ENCODE data around the gene PCED1B.
"Not testable (repeated sequence)": the region's sequence is repeated elsewhere in the genome, so short reads cannot be mapped to it uniquely, and the experiment has no call there.

PCED1B gene

DNA sequence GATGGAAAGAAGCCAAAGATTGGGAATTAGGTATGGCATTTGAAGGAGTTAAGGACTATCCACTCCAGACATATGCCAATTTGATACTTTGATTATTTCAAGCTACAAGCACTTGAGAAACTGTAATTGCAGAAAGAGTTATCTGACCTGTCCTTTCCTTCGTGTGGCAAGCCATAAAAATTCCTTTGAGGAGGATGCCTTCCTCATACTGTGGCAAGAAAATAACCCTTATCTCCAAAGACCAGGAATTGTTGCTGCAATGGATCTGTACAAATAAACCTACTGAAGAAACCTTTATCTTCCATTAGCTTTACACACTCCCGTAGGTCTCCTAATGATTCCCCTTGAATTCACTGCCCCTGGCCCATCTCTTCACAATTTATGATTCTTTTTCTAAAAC is 165.4 kb downstream of the PCED1B start:
- no peak for DNase-seq

DNA sequence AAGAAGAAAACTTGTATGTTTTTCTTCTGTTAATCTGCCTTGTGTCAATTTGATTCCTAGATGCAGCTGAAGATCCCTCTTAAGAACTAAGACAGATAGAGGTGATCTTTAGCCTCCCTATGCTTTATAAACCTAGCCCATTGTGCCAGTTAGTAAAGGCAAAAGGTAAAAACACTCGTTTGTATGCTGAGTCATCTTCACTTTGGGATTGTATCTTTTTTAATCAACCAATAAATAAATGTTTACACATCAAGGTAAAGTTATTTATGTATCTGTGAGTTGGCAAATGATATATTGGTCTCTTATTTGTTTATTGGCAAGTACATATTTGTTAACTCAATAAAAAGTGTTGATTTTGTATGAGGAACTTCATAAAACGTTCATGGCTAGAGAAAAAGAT is 166.2 kb downstream of the PCED1B start:
- no peak for DNase-seq

DNA sequence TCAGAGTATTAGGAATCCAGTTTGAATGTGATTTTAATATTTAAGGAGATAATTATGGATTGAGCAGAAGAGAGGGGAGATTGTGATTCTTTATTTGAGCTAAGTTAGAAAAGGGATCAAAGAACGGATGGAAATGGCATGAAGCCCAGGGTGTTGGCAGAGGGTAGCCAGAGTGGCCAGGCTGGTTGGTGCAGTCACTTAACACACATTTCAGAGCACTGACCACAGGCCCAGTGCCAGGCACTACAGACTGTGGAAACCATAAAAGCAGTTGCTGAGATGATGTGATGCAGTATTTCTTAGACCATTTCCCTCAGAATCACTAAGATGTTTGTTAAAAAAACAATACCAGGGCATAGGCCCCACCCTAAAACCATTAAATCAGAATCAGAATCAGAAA is 168.0 kb downstream of the PCED1B start:
- DNase-seq = no peak

DNA sequence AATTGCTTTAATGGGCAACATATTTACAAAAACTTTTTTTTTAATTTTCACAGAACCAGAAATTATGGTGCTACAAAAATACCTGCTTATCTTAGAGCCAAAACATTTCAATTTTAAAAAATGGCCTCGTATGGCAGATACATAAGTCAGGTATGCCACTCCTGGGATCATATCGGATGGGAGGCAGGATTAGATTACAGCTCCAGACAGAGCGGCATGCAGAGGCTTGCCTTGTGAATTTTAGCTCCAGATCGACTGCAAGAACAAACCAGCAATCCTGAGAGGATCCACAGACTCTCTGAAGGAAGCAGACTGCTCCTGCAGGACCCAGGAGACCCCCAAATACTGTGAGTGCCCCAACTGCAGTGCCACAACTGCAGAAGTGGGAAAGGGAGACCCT is 169.7 kb downstream of the PCED1B start:
- no peak for DNase-seq

DNA sequence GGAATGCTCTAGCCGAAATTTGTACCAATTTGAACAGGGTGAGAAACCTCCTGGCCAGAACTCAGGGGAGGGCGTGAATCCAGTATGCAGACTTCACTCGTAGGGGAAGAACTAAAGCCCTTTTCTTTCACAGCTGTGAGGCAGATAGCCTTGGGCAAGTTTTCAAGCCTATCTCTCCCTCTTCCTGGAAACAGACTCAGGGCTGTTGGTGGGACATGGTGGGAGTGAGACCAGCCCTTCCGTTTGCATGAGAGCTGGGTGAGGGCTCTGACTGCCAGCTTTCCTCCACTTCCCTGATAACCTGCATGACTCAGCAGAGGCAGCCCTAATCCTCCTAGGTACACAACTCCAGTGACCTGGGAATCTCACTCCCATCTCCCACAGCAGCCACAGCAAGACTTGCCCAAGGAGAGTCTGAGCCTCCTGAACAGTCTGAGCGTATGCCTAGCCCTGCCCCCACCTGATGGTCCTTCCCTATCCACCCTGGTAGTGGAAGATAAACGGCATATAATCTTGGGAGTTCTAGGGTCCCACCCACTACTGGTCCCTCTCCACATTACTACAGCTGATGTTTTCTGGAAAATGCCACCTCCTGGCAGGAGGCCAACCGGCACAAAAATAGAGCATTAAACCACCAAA is 170.4 kb downstream of the PCED1B start:
- no peak for DNase-seq

DNA sequence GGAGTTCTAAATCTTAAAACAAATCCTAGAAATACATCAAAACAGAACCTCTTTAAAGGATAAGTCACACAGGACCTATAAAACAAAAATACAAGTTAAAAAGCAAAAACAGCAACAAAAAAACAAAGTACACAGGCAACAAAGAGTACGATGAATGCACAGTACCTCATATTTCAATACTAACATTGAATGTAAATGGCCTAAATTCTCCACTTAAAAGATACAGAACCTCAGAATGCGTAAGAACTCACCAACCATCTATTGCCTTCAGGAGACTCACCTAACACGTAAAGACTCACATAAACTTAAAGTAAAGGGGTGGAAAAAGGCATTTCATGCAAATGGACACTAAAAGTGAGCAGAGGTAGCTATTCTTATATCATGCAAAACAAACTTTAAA is 172.5 kb downstream of the PCED1B start:
- DNase-seq = no peak

DNA sequence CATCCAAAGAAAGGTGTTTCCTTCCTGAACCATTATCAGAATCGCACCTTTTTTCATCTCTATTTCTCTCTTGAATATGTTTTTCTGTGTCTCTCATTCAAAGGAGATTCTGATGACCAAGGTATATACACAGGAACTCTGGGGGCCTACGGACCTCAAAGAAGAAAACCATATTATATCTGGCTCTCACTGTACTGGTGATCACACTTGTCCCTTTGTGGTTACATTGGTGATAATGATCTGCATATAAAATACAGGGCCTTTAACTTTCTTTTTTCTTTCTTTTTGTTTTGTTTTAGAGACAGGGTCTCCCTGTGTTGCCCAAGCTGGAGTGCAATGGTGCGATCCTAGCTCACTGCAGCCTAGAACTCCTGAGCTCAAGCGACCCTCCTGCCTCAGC is 185.5 kb downstream of the PCED1B start:
- DNase-seq = no peak

DNA sequence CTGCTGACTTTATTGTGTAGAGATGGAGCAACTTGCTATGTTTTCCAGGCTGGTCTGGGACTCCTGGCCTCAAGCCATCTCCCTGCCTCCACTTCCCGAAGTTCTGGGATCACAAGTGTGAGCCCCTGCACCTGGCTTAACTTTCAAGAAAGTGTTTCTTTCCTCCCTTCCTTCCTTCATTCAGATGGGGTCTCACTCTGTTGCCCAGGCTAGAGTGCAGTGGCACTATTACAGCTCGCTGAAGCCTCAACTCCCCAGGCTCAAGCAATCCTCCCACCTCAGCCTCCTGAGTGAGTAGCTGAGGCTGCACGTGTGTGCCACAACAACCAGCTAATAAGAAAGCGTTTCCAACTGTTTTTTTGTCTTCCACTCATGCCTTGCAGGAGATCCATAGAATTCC is 186.0 kb downstream of the PCED1B start:
- no peak for DNase-seq

DNA sequence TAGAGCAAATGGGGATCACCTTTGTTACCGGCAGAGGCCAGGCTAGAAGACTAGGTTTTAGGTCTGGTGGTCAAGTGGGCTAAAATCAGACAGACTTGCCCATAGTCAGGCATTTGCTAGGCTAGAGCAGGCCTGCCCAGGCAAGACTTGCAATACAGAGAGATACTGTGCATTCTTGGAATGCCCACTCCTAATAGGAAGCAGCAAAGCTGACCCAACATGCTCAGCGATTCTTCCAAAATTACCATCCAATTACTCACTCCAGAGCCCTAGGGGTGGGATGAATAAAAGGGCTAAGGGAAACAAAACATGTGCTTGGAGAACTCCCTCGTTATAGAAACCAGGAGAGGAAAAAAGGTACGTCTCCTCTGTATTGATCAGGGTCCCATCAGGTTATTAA is 188.2 kb downstream of the PCED1B start:
- no peak for DNase-seq

DNA sequence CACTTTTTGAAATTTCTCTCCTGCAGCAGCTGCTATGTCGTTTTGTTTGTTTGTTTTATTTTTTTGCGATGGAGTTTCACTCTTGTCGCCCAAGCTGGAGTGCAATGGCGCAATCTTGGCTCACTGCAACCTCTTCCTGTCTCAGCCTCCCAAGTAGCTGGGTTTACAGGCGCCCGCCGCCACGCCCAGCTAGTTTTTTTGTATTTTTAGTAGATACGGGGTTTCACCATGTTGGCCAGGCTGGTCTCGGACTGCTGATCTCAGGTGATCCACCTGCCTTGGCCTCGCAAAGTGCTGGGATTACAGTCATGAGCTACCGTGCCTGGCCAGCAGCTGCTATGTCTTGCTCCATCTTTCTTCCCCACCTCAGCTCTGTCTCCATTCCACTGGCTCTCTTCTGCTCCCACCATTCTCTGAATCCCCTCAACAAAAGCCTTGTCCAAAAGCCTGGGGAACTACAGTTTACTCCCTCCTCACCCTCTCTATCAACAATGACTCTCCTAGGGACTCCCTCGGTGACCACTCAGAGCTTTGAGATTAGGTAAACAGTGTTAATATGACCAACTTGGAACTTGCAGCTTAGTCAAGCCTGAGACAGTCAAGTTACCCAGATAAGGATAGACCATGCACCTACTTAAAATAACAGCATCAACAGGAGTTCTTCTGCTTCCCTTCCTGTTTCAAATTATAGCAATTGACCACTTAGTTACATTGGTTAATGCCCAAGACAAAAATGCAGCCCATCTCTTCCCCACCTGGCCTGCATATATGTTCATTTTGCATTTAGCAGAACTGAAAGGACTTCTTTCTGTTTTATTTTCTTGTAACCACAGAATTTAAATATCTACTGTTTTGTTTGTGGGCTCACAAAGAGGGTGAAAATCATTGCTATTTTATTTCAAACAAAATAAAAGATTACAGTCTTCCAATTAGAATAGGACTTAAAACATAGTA is 189.4 kb downstream of the PCED1B start:
- no peak for DNase-seq

DNA sequence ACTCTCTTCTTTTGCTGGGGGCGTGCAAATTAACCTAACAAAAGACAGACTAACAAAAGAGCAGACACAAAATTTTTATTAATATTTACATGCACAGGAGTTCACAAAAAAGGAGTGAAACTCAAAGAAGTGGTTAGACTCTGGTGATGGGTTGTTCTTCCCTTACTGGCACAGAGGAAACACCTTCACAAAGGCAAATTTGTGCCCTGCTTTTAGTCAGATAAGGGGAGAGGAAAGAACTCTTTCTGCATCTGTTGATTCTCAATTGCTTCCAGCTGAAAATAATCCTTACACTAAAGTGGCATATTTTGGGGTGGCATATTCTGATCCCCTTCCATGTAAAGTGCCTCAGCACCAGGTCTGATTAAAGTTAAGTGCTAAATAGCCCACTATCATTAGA is 190.5 kb downstream of the PCED1B start:
- DNase-seq = no peak

DNA sequence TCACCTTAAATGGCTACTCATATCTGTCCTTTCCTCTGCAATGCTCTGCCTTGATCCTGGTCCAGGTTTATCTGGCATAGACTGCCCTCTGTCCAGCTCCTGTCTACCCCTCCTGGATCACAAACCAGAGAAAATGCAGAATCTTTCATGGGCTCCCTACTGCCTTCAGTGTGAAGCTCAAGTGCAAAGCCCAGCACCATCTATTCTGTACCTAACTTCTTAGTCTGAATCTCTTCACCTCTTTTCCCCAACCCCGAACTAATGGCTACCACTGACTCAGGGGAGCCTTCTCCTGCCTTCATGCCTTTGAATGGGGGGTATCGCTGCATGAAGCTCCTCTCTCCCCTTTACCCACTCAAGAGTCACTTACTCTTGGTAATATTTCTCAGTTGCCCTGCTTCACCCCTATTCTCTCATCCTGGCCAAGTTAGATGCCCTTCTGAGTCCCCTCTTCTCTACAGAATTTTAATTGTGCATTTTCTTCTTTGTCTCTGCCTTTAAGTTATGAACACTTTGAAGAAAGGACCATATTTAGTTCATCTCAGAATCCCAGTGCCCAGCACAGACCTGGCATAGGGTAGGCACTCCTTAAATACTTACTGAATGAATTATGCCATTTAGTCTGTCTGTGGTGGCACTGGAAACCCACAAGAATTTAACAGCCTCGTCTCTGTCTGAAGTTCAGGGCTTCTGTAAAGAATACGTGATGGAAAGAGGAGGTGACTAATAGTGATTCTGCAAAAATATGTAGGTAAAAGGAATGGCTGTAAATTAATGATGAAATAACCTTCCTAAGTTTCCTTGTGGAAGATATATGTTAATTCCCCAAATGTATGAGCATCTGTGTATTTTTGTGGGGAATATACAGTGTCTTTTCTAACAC is 191.6 kb downstream of the PCED1B start:
- DNase-seq = no peak

DNA sequence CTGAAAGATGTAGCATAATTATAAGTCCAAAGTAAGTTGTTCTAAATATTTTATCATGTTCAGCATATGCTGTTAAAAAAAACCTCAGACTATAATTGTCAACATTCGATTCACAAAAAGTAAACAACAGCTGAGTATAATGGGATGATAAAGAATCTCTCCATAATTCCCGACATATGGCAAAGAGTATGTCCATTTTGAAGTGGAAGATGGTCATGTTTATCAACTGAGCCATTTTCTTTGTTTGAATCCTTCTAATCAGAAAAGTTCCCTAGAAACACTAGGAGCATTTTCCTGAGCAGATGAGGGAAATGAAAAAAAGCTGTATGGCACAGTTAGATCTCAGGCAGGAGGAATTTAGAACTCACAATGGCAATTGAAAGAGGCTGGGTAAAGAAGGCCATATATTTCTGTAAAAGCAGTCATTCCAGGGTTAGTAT is 192.4 kb downstream of the PCED1B start:
- DNase-seq = no peak

DNA sequence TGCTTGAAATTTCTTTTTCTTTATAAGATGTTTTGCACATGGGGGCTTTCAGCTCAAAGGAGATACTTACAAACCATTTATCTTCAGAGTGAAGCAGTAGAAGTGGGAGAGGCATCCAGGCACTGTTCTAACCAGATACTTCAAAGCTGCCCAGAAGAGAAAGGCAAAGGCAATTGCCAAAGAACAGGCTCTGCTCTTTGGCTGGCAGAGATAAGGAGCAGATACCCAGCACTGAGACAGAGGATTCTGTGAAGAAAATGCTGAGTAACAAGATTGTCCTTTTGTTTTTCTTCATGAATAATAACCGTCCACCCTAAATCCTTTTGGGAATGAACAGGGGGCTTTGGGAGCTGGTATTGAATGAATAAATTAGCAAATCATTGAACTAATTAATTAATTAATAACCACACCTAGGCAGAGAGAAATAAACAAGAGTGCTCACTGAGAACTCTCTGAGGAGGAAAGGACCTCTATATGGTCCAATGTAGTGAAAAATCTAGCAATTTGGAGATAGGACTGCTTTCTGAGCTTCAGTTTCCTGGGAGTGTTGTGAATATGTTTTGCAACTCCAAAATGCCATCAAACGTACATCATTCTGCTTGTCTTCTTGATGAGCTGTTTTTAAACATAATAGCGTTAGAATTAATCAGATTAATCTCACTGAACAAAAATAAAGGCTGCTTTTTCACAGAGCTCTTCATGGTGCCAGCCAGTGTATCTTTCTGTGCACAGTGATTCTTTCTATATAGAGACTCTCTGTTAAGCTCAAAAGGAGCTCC is 193.2 kb downstream of the PCED1B start:
- no peak for DNase-seq

DNA sequence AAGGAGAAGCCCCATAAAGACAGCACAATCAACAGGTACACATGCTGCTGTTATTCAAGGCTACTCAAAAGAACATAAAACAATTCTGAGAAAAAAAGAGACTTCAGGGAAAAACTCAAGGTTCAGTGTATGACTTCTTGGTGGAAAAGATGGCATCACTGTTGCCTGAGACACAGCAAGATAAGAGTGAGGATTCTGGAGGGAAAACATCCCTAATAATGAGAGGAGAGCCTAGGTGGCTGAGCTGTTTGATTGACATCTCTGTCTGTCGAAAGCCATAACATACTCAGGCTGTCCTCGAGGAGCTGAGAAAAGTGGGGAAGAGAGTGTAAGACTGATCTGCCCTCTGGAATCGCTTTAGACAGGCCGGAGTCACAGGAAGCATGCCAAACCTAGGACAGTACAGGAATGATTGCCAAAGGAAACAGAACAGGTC is 193.8 kb downstream of the PCED1B start:
- no peak for DNase-seq

DNA sequence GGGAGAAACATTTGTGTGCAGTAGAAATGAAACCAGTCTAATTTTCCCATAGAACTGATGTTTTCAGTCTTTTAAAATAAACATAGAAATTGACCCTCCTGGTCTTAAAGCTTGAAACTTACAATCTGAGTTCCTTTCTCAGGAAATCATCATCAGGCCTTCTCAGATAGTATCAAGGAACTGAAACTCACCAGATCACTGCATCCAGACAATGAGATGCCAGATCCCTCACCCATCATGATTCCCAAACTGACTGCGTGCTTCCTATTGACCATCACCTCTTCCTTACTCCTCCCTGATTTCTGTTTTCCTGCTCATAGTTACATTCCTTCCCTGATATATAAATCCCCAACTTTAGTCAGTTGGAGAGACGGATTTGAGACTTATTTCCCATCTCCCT is 195.3 kb downstream of the PCED1B start:
- no peak for DNase-seq

DNA sequence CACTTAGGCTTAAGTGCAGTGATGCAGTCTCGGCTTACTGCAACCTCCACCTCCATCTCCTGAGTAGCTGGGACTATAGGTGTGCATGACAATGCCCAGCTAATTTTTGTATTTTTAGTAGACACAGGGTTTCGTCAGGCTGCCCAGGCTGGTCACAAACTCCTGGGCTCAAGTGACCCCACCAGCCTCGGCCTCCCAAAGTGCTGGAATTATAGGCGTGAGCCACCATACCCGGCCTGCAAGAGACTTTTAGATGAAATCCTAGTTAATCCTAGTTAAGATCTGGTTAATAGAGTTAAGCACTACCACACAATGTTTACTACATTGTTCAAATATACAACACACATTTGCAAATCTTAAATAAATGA is 196.8 kb downstream of the PCED1B start:
- DNase-seq = no peak

DNA sequence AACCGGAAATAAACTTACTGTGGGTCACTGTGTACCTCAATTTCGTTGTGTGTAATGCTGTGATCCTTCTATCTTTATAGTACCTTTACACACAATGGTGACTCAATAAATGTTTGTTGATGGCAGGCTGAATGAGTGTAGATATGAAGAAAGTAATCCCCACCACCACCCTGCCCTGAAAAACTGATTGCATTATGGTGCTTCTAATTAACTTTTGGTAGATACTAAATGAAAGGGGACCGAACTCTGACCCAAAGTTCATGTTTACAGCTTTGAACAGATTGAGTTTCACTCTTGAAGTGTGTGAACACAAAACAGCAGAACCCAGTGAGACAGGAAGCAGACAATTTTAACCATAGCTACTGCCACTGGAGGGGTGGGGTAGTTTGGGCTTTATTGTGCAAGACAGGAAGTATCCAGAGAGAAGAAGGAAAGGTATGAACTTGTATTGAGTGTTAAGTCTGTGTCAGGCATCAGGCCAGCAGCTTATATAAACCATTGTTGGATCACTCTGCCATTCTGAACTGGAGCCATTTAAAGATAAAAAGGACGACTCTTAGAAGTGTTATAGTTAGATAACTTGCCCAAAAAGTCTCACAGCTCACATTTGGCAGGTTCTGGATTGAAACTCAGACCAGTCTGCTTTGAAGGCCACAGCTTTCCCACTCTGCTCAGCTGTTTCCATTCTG is 197.3 kb downstream of the PCED1B start:
- peak; percentile 81 for DNase-seq

DNA sequence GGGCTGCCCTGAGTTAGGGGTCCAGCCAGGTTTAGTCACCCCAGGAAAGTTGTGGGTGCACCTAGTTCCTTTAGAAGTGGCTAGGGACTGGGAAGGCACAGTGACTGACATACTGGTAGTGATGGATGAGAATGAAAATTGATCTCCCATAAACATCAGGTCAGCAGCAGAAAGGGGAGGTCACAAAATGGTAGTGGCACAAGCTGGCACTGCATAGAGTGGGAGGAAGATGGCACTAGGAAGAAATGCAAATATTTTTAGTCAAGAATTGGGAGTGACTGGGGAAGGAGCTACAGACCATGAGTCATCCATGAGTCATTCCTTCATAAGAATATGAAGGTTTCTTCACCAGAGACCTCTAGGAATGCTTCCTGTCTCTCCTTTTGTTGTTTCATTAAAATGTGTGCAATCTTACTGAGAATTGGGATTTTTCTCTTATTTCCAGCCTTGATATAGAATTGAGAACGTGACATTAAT is 198.6 kb downstream of the PCED1B start:
- no peak for DNase-seq

DNA sequence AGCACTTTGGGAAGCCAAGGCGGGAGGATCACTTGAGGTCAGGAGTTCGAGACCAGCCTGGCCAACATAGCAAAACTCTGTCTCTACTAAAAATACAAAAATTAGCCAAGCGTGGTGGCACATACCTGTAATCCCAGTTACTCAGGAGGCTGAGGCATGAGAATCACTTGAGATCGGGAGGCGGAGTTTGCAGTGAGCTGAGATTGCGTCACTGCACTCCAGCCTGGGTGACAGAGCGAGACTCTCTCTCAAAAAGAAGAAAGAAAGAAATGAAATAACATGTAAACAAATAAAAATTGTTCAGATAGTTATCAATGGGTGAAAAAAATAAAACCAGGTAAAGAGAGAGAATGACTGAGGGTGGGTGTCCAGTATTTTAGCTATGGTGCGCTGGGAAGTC is 200.3 kb downstream of the PCED1B start:
- DNase-seq = not testable (repeated sequence)

DNA sequence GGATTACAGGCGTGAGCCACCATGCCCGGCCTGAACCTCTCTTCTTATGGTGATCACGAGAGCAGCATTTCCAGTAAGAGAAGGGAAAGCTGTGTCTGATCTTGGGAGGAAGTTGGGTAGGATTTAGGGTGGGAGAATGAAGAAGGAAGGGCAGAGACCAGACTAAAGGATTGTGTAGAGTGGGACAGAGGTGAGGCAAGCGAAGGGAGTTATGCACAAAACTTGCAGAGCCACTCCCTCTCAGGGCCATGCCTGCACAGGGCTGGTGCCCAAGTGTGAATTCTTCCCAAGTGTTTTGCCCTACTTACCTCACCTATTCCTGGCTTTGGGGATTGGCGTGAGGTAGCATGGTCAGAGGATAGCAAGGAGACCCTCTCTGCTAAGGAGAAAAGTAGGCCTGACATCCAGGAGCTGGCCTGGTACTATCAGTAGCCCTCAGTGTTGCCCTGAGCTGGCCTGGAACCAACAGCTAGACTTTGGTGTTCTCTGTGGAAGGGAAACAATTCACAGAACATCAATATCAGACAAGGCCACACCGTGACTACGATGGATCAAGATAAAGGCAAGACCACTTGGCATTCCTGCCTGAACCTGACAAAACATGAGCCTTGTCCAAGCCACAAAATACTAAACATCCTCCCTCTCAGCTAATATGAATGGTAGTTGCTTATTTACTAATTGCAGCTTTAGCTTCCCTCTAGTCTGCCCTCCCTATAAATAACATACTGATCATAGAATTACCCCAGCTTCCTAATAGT is 201.3 kb downstream of the PCED1B start:
- DNase-seq = no peak
